ENCODE results near the gene ZFAND2B. TPM values are rescaled to one million over a fixed set of nuclear protein-coding genes. Genes with fewer than 3 reads are reported as not detected.
"Not testable (repeated sequence)": the region's sequence is repeated elsewhere in the genome, so short reads cannot be mapped to it uniquely, and the experiment has no call there.

ZFAND2B gene
- total RNA-seq, 2 experiments from 2014 or later: 51.4 to 56.7 TPM

GRCh38 chr2:219250049-219250781 is 43.6 kb downstream of the ZFAND2B start:
- H3K27me3 Mint-ChIP-seq: no peaks in the 10 kb centered on the region
- no peak for DNase-seq
- H3K4me3 Mint-ChIP-seq: peak overlapping the region; percentile 100
- H3K4me1 Mint-ChIP-seq: peaks cover 74% of the 10 kb centered on the region
- POLR2A ChIA-PET: interaction anchor here (1.0 to 15.2 kb wide), 9 partner anchors 17 to 853 kb away, joined by 3 to 425 read pairs (median 19); partner anchors contain the start of genes ABCB6, ANKZF1, ATG9A and CNPPD1
- peak overlapping the region; percentile 81 for H3K27ac Mint-ChIP-seq
- H3K9me3 Mint-ChIP-seq: no peaks in the 10 kb centered on the region
- H3K36me3 Mint-ChIP-seq (ENCODE audit: low read depth): peaks cover 73% of the 10 kb centered on the region
- CTCF ChIA-PET: interaction anchor here (1.2 to 9.7 kb wide), 7 partner anchors 21 to 90 kb away, joined by 4 to 120 read pairs (median 4); partner anchors contain the start of genes ANKZF1, ATG9A, CNPPD1 and DNAJB2

- ChIA-PET POLR2A (interaction anchor here (2.9 to 15.2 kb wide), 9 partner anchors 8 to 93 kb away, joined by 17 to 425 read pairs (median 63); partner anchors contain the start of genes ABCB6, ANKZF1, ATG9A and CNPPD1), CTCF (interaction anchor here (1.0 to 9.7 kb wide), 4 partner anchors 10 to 222 kb away, joined by 3 to 120 read pairs (median 6); partner anchors contain the start of genes ANKZF1 and ATG9A)
- Mint-ChIP-seq H3K4me1 (peaks cover 70% of the 10 kb centered on the region), H3K9me3 (no peaks in the 10 kb centered on the region), H3K36me3 (ENCODE audit: low read depth) (peaks cover 68% of the 10 kb centered on the region), H3K4me3 (peak overlapping the region; percentile 100), H3K27ac (peak overlapping the region; percentile 81), H3K27me3 (no peaks in the 10 kb centered on the region)
- DNase-seq: no peak
Observed at GRCh38 chr2:219251656-219252055, 45.1 kb downstream of the ZFAND2B start.

- Mint-ChIP-seq H3K9me3 (no peaks in the 10 kb centered on the region), H3K36me3 (ENCODE audit: low read depth) (peaks cover 63% of the 10 kb centered on the region), H3K27me3 (no peaks in the 10 kb centered on the region), H3K4me1 (peaks cover 66% of the 10 kb centered on the region), H3K27ac (peak overlapping the region; percentile 81), H3K4me3 (peak overlapping the region; percentile 100)
- ChIA-PET POLR2A (interaction anchor here (0.7 to 15.2 kb wide), 14 partner anchors 8 to 136 kb away, joined by 3 to 425 read pairs (median 36); partner anchors contain the start of genes ABCB6, ANKZF1, ATG9A and CNPPD1), CTCF (interaction anchor here (0.6 to 9.7 kb wide), 8 partner anchors 10 to 222 kb away, joined by 3 to 120 read pairs (median 4); partner anchors contain the start of genes ANKZF1 and ATG9A)
- DNase-seq: peak; percentile 46
Observed at GRCh38 chr2:219252084-219252483, 45.5 kb downstream of the ZFAND2B start.

- peaks cover 61% of the 10 kb centered on the region for H3K4me1 Mint-ChIP-seq
- ChIA-PET CTCF (interaction anchor here (0.6 to 9.7 kb wide), 7 partner anchors 9 to 111 kb away, joined by 3 to 120 read pairs (median 5); partner anchors contain the start of genes ANKZF1 and ATG9A), POLR2A (interaction anchor here (0.6 to 15.2 kb wide), 20 partner anchors 8 to 225 kb away, joined by 3 to 425 read pairs (median 15); partner anchors contain the start of genes ABCB6, ANKZF1, ATG9A and CNPPD1)
- peaks cover 59% of the 10 kb centered on the region for H3K36me3 Mint-ChIP-seq (ENCODE audit: low read depth)
- no peaks in the 10 kb centered on the region for H3K27me3 Mint-ChIP-seq
- peak overlapping the region; percentile 100 for H3K4me3 Mint-ChIP-seq
- H3K9me3 Mint-ChIP-seq: no peaks in the 10 kb centered on the region
- H3K27ac Mint-ChIP-seq: peak overlapping the region; percentile 81
- DNase-seq: no peak
Observed at GRCh38 chr2:219252570-219252899, 46.0 kb downstream of the ZFAND2B start.

GRCh38 chr2:219252900-219253752 is 46.5 kb downstream of the ZFAND2B start, which contains the start of gene TUBA4B:
Gene TUBA4B (plus strand): TSS chr2:219253243. CDS start chr2:219253408, 165 bp downstream.
- DNase-seq: peak; percentile 78
- H3K4me3 Mint-ChIP-seq: peak within 1 kb of the TSS; percentile 100
- CTCF ChIA-PET: interaction anchor here (0.6 to 9.7 kb wide), 12 partner anchors 8 to 112 kb away, joined by 3 to 120 read pairs (median 6); partner anchors contain the start of genes ANKZF1, ATG9A, DNAJB2 and GLB1L
- H3K36me3 Mint-ChIP-seq (ENCODE audit: low read depth): peaks cover 53% of the 10 kb centered on the region
- peak within 1 kb of the TSS; percentile 81 for H3K27ac Mint-ChIP-seq
- H3K9me3 Mint-ChIP-seq: no peaks in the 10 kb centered on the region
- no peaks in the 10 kb centered on the region for H3K27me3 Mint-ChIP-seq
- H3K4me1 Mint-ChIP-seq: peaks cover 56% of the 10 kb centered on the region
- POLR2A ChIA-PET: interaction anchor here (0.6 to 15.2 kb wide), 26 partner anchors 8 to 594 kb away, joined by 3 to 425 read pairs (median 8); partner anchors contain the start of genes ABCB6, ANKZF1, ATG9A and BCS1L

- peak; percentile 92 for DNase-seq
- Mint-ChIP-seq H3K4me3 (peak within 1 kb of the TSS; percentile 100), H3K36me3 (ENCODE audit: low read depth) (peaks cover 44% of the 10 kb centered on the region), H3K9me3 (no peaks in the 10 kb centered on the region), H3K27ac (peak within 1 kb of the TSS; percentile 81), H3K27me3 (peaks cover 2% of the 10 kb centered on the region), H3K4me1 (peaks cover 47% of the 10 kb centered on the region)
- ChIA-PET CTCF (interaction anchor here (1.0 to 9.7 kb wide), 12 partner anchors 8 to 196 kb away, joined by 3 to 120 read pairs (median 6); partner anchors contain the start of genes ANKZF1, ATG9A, CNPPD1 and DNAJB2), POLR2A (interaction anchor here (0.7 to 15.2 kb wide), 25 partner anchors 8 to 854 kb away, joined by 3 to 425 read pairs (median 7); partner anchors contain the start of genes ABCB6, ANKZF1, ATG9A and BCS1L)
Observed at GRCh38 chr2:219253753-219254589, 47.4 kb downstream of the ZFAND2B start, which contains the start of gene TUBA4A. Gene TUBA4A (minus strand): TSS chr2:219253918. CDS start chr2:219253858, 60 bp downstream.

- H3K9me3 Mint-ChIP-seq: no peaks in the 10 kb centered on the region
- peak overlapping the region; percentile 100 for H3K4me3 Mint-ChIP-seq
- peaks cover 6% of the 10 kb centered on the region for H3K27me3 Mint-ChIP-seq
- peak; percentile 50 for DNase-seq
- peak overlapping the region; percentile 81 for H3K27ac Mint-ChIP-seq
- H3K4me1 Mint-ChIP-seq: peaks cover 40% of the 10 kb centered on the region
- ChIA-PET CTCF (interaction anchor here (0.6 to 9.7 kb wide), 13 partner anchors 9 to 197 kb away, joined by 3 to 120 read pairs (median 5); partner anchors contain the start of genes ANKZF1, ATG9A, CNPPD1 and DNAJB2), POLR2A (interaction anchor here (0.7 to 15.2 kb wide), 19 partner anchors 7 to 133 kb away, joined by 3 to 425 read pairs (median 13); partner anchors contain the start of genes ABCB6, ANKZF1, ATG9A and CNPPD1)
- H3K36me3 Mint-ChIP-seq (ENCODE audit: low read depth): peaks cover 37% of the 10 kb centered on the region
Observed at GRCh38 chr2:219254590-219255201, 48.1 kb downstream of the ZFAND2B start.

GRCh38 chr2:219258942-219259341 is 52.4 kb downstream of the ZFAND2B start:
- POLR2A ChIA-PET: interaction anchor here (0.8 to 1.9 kb wide), 3 partner anchors 13 to 29 kb away, joined by 3 to 6 read pairs (median 3); partner anchors contain the start of genes ANKZF1, ATG9A and DNAJB2
- H3K4me3 Mint-ChIP-seq; DNase-seq; H3K36me3 Mint-ChIP-seq (ENCODE audit: low read depth); H3K27ac Mint-ChIP-seq; H3K9me3 Mint-ChIP-seq: not testable (repeated sequence)
- Mint-ChIP-seq H3K27me3 (peaks cover 23% of the 10 kb centered on the region), H3K4me1 (peaks cover 11% of the 10 kb centered on the region)
- CTCF ChIA-PET: interaction anchor here (0.7 to 2.9 kb wide), 3 partner anchors 16 to 36 kb away, joined by 3 to 21 read pairs (median 13); partner anchors contain the start of gene DNAJB2

Measured in activated CD4-positive, alpha-beta memory T cell treated with anti-CD3 and anti-CD28 coated beads, Interleukin-2, amount 10 ng/mL, durations not matched to agents 7 days and 5 days (primary cell).